GM12878 (cell line): ENCODE measurements around the gene CPSF6. TPM values are rescaled to one million over a fixed set of nuclear protein-coding genes. Genes with fewer than 3 reads are reported as not detected.

Experiments used
- ATAC-seq: fragments of 200-7000 bp; cut with Tn5 transposase; 3 replicates; pipeline ENCODE4 v1.9.1; 2020; ENCODE audit warnings: mild to moderate bottlenecking, moderate library complexity
- BruUV-seq: library from RNA; stranded (reverse); fragments of 400-500 nt; replicated peaks from 2 replicates; lab custom pipeline; 2021; lab: Mats Ljungman, UMichigan
- CTCF ChIA-PET: fragments of 300-600 bp; sonication (Branson Sonifier 250); formaldehyde crosslinking; extraction: SDS; loops from one replicate; lab custom pipeline; 2021; ENCODE audit warnings: inconsistent platforms; lab: Yijun Ruan, JAX
- POLR2A ChIA-PET: fragments of 350-600 bp; formaldehyde crosslinking; extraction: SDS; loops from one replicate; lab custom pipeline; 2021; ENCODE audit warnings: inconsistent platforms; lab: Charles Lee
- RAD21 ChIA-PET: fragments of 300-600 bp; sonication (Branson Sonifier 250); formaldehyde crosslinking; loops from one replicate; lab custom pipeline; 2023; ENCODE audit warnings: antibody characterized with exemption; ENCODE audit not compliant: unreplicated experiment; lab: Charles Lee
- SMC1A ChIA-PET: fragments of 300-600 bp; sonication (Branson Sonifier 250); formaldehyde crosslinking; loops from one replicate; lab custom pipeline; 2023; ENCODE audit not compliant: unreplicated experiment, uncharacterized antibody; lab: Charles Lee
- DNase-seq: peaks from one replicate; pipeline ENCODE4 v3.0.0-alpha.2; 2011; ENCODE audit warnings: low read depth, low spot score
- FAIRE-seq: peaks from 3 replicates; lab custom pipeline; 2011; peaks lifted over from hg19 to GRCh38; lab: Jason Lieb, UNC
- H2AFZ ChIP-seq: 2 replicates; pipeline ENCODE4 v1.6.0; 2011; ENCODE audit warnings: low read depth, low read length, control low read depth; ENCODE audit not compliant: control insufficient read depth
- H3K27ac ChIP-seq: 2 replicates; pipeline ENCODE4 v1.5.1; 2011; ENCODE audit warnings: control low read depth; ENCODE audit not compliant: control insufficient read depth, insufficient read depth
- H3K27me3 ChIP-seq, 2 experiments: replicated peaks in 1 of 2; 2 replicates each; pipeline versions ENCODE4 v1.6.0 to v1.6.1; 2011; ENCODE audit warnings: low read length in 1 of 2; ENCODE audit not compliant: control insufficient read depth in 2 of 2, insufficient read depth in 2 of 2
- H3K36me3 ChIP-seq, 2 experiments: 2 replicates each; pipeline ENCODE4 v1.5.1; 2011; ENCODE audit warnings: low read length in 1 of 2; ENCODE audit not compliant: control insufficient read depth in 2 of 2, insufficient read depth in 2 of 2
- H3K4me1 ChIP-seq: 2 replicates; pipeline ENCODE4 v1.6.1; 2011; ENCODE audit warnings: mild to moderate bottlenecking, low read length, moderate library complexity, mixed read lengths; ENCODE audit not compliant: control insufficient read depth, insufficient read depth
- H3K4me2 ChIP-seq: 2 replicates; pipeline ENCODE4 v1.6.0; 2011; ENCODE audit warnings: control low read depth; ENCODE audit not compliant: control insufficient read depth, insufficient read depth
- H3K4me3 ChIP-seq: fragments of 200-600 bp; sonication (generic); 2 replicates; pipeline ENCODE4 v1.5.1; 2016
- H3K79me2 ChIP-seq: 2 replicates; pipeline ENCODE4 v1.6.0; 2011; ENCODE audit warnings: low read length; ENCODE audit not compliant: control insufficient read depth, insufficient read depth
- H3K9ac ChIP-seq: 2 replicates; pipeline ENCODE4 v1.8.0; 2011; ENCODE audit warnings: low read length, control low read depth, mixed read lengths; ENCODE audit not compliant: control insufficient read depth, insufficient read depth
- H3K9me3 ChIP-seq: replicated peaks from 3 replicates; pipeline ENCODE4 v1.5.1; 2011; ENCODE audit warnings: mild to moderate bottlenecking, low read length; ENCODE audit not compliant: control insufficient read depth, insufficient read depth
- H4K20me1 ChIP-seq: 2 replicates; pipeline ENCODE4 v1.6.0; 2011; ENCODE audit not compliant: control insufficient read depth, insufficient read depth
- CBFB ChIP-seq: IDR thresholded peaks from 2 replicates; pipeline ENCODE4 v1.6.1; 2016; ENCODE audit warnings: antibody characterized with exemption, low read depth
- CHD1 ChIP-seq: IDR thresholded peaks from 2 replicates; pipeline ENCODE4 v1.6.1; 2012; ENCODE audit warnings: low read depth, low read length, improper control_type of control experiment
- ESRRA ChIP-seq: IDR thresholded peaks from 2 replicates; pipeline ENCODE4 v1.6.1; 2012; ENCODE audit warnings: mild to moderate bottlenecking, low read length, improper control_type of control experiment
- KDM1A ChIP-seq: fragments of 200-600 bp; sonication (generic); IDR thresholded peaks from 2 replicates; pipeline ENCODE4 v1.6.1; 2016; ENCODE audit warnings: borderline replicate concordance
- MTA3 ChIP-seq: IDR thresholded peaks from 2 replicates; pipeline ENCODE4 v1.6.1; 2012; ENCODE audit warnings: low read length, inconsistent platforms, borderline replicate concordance
- STAT1 ChIP-seq: fragments of 450-650 bp; conservative IDR thresholded peaks from 2 replicates; pipeline ENCODE4 v1.6.1; 2014; ENCODE audit warnings: antibody characterized with exemption, mild to moderate bottlenecking
- STAT3 ChIP-seq: IDR thresholded peaks from 2 replicates; pipeline ENCODE4 v1.6.1; 2011; ENCODE audit warnings: low read depth, low read length, improper control_type of control experiment
- TCF12 ChIP-seq: IDR thresholded peaks from 2 replicates; pipeline ENCODE4 v1.6.1; 2011; ENCODE audit warnings: low read depth, mild to moderate bottlenecking, low read length
- TCF3 ChIP-seq: IDR thresholded peaks from 2 replicates; pipeline ENCODE4 v1.6.1; 2012; ENCODE audit warnings: low read depth, mild to moderate bottlenecking, low read length, borderline replicate concordance; ENCODE audit not compliant: insufficient read depth
- ZNF217 ChIP-seq: fragments of 450-650 bp; IDR thresholded peaks from 2 replicates; pipeline ENCODE4 v1.6.1; 2017; ENCODE audit warnings: antibody characterized with exemption, mild to moderate bottlenecking
- WGBS: methylation state at CpG from one replicate; pipeline ENCODE4 v1.1.6; 2016; ENCODE audit warnings: low lambda C conversion rate; ENCODE audit not compliant: insufficient replicate concordance, insufficient coverage; ENCODE audit errors: missing lambda C conversion rate; 5-methylcytosine and 5-hydroxymethylcytosine counted together
- in situ Hi-C: fragments of 300-500 bp; cut with MboI; formaldehyde crosslinking; loops from 9 replicates; pipeline ENCODE4 v1.14.3; 2018; ENCODE audit warnings: mixed read lengths
- intact Hi-C: fragments of 100-400 bp; cut with micrococcal nuclease; formaldehyde crosslinking; loops from one replicate; pipeline ENCODE4 v1.14.2; 2022; ENCODE audit not compliant: unreplicated experiment
- polyA plus RNA-seq, 11 experiments: library from polyadenylated mRNA; depleted of rRNA in 4 of 11; unstranded in 6 of 11; stranded (reverse) in 5 of 11; fragments of >200 nt; fragmentation: Nextera tagmentation in 4 of 11; fragmentation: Illumina TruSeq in 1 of 11; extraction: Ambion mirVana in 4 of 11; extraction: Trizol in 1 of 11; gene quantifications; 1 replicate in 1 of 11; 2 replicates in 10 of 11; pipeline versions ENCODE4 v1.2.1 to v1.2.3, GENCODE V29; 2011 to 2016; ENCODE audit warnings: inconsistent platforms in 2 of 11, missing spikeins in 2 of 11, low read depth in 1 of 11
- total RNA-seq, 4 experiments: library from RNA; depleted of rRNA in 3 of 4; stranded (reverse); fragments of >200 nt in 3 of 4; fragmentation: Illumina TruSeq in 1 of 4; extraction: Trizol in 1 of 4; gene quantifications; 2 replicates each; pipeline versions ENCODE4 v1.2.1 to v1.2.3, GENCODE V29; 2013 to 2021

Gene CPSF6
- total and polyA plus RNA-seq, 10 of the 15 experiments (the other 5 are each of a cell fraction or from before 2014, with no cell fraction given) = 40.9 to 150 (median 79.1) TPM

- ChIA-PET CTCF (interaction anchor here (0.7 to 10.7 kb wide), 24 partner anchors 9 to 425 kb away, joined by 3 to 285 read pairs (median 5); no protein-coding TSS in a partner anchor), POLR2A (interaction anchor here (0.6 to 2.0 kb wide), 4 partner anchors 10 to 106 kb away, joined by 3 to 6 read pairs (median 4); no protein-coding TSS in a partner anchor), SMC1A (interaction anchor here (0.5 to 3.9 kb wide), 13 partner anchors 10 to 385 kb away, joined by 3 to 103 read pairs (median 4); no protein-coding TSS in a partner anchor), RAD21 (interaction anchor here (0.8 to 4.3 kb wide), 6 partner anchors 10 to 103 kb away, joined by 3 to 88 read pairs (median 8); no protein-coding TSS in a partner anchor)
- DNase-seq (no peak), ATAC-seq (no peak), FAIRE-seq (no peak)
- no peaks in the 10 kb centered on the region for H3K4me1 ChIP-seq
- H3K79me2 ChIP-seq = peaks cover 41% of the 10 kb centered on the region
- no peak for TF ChIP-seq TCF3
- TF ChIP-seq ESRRA = no peak
- TF ChIP-seq CBFB = no peak
- no peak for TF ChIP-seq STAT1
- no peak for TF ChIP-seq CHD1
- TF ChIP-seq ZNF217 = no peak
- no peak for TF ChIP-seq MTA3
- TF ChIP-seq TCF12 = no peak
- no peak for TF ChIP-seq KDM1A
- no peak for TF ChIP-seq STAT3
- H4K20me1 ChIP-seq = no peaks in the 10 kb centered on the region
- H2AFZ ChIP-seq = no peak overlapping the region
- H3K4me3 ChIP-seq = no peak overlapping the region
- peaks cover 8 to 23% of the 10 kb centered on the region in 2 experiments for H3K36me3 ChIP-seq
- in situ Hi-C loops (no loop called here), intact Hi-C loops (loop anchor here (1.0 to 10.0 kb wide), 2 partner anchors 101 to 390 kb away; no protein-coding TSS in a partner anchor)
- H3K9ac ChIP-seq = no peak overlapping the region
- no peaks in the 10 kb centered on the region for H3K27me3 ChIP-seq
- WGBS = 92% methylated on average over 2 of the region's 2 CpGs
- H3K4me2 ChIP-seq = no peak overlapping the region
- no peak overlapping the region for H3K27ac ChIP-seq
- no peaks in the 10 kb centered on the region for H3K9me3 ChIP-seq
- BruUV-seq = no TSS peak
These were observed 15.5 kb downstream of the CPSF6 start for GRCh38 chr12:69254862-69255261.
